K562 (cell line): Measurements from ENCODE around the gene POU2F3. TPM values are rescaled to one million over a fixed set of nuclear protein-coding genes. Genes with fewer than 3 reads are reported as not detected.

ENCODE experiments used
- ATAC-seq: fragments of 200-7000 bp; cut with Tn5 transposase; 3 replicates; pipeline ENCODE4 v1.9.1; 2020; ENCODE audit warnings: moderate library complexity
- BruUV-seq: library from RNA; stranded (reverse); fragments of 400-500 nt; replicated peaks from 2 replicates; lab custom pipeline; 2021; lab: Mats Ljungman, UMichigan
- CTCF ChIA-PET: fragments of 300-600 bp; formaldehyde crosslinking; extraction: SDS; loops from one replicate; lab custom pipeline; 2021; ENCODE audit warnings: low intra/inter-chr PET ratio; lab: Yijun Ruan, JAX
- POLR2A ChIA-PET: fragments of 300-600, 350-650 bp; sonication (Branson Sonifier 250); formaldehyde crosslinking; extraction: SDS; loops from one replicate; lab custom pipeline; 2021; ENCODE audit warnings: antibody characterized with exemption, inconsistent platforms; lab: Yijun Ruan, JAX
- DNase-seq, 4 experiments: peaks; one replicate each; pipeline versions ENCODE4 v3.0.0 to v3.0.0-alpha.2; 2011 to 2018; ENCODE audit warnings: low spot score in 3 of 4, mixed read lengths in 3 of 4; ENCODE audit errors: extremely low read depth in 1 of 4
- FAIRE-seq: peaks from 2 replicates; lab custom pipeline; 2011; peaks lifted over from hg19 to GRCh38; lab: Jason Lieb, UNC
- H2AFZ ChIP-seq: 2 replicates; pipeline ENCODE4 v1.6.0; 2011; ENCODE audit warnings: low read depth, low read length, control low read depth, inconsistent platforms
- H3K27ac ChIP-seq: fragments of 200-600 bp; 3 replicates; pipeline ENCODE4 v1.8.0; 2011; ENCODE audit warnings: low read depth, mild to moderate bottlenecking, control low read depth, inconsistent platforms, low read length, moderate library complexity, mixed read lengths; ENCODE audit errors: extremely low read depth
- H3K27me3 ChIP-seq, 2 experiments: fragments of 300-600 bp in 1 of 2; 2 replicates in 1 of 2; 3 replicates in 1 of 2; pipeline versions ENCODE4 v1.6.0 to v1.8.0; 2011; ENCODE audit warnings: inconsistent platforms in 2 of 2, low read length in 2 of 2, mild to moderate bottlenecking in 1 of 2, mixed read lengths in 1 of 2, moderate library complexity in 1 of 2; ENCODE audit not compliant: control insufficient read depth in 2 of 2, insufficient read depth in 2 of 2
- H3K36me3 ChIP-seq: fragments of 300-600 bp; 3 replicates; pipeline ENCODE4 v1.8.0; 2011; ENCODE audit warnings: mild to moderate bottlenecking, low read length, inconsistent platforms; ENCODE audit not compliant: control insufficient read depth, insufficient read depth
- H3K4me1 ChIP-seq, 2 experiments: fragments of 200-600 bp in 1 of 2; replicated peaks in 1 of 2; 2 replicates in 1 of 2; 3 replicates in 1 of 2; pipeline versions ENCODE4 v1.5.1 to v1.8.0; 2011; ENCODE audit warnings: inconsistent platforms in 2 of 2, low read length in 2 of 2, mild to moderate bottlenecking in 1 of 2, mixed read lengths in 1 of 2, moderate library complexity in 1 of 2; ENCODE audit not compliant: control insufficient read depth in 2 of 2, insufficient read depth in 2 of 2
- H3K4me2 ChIP-seq: 2 replicates; pipeline ENCODE4 v1.6.1; 2011; ENCODE audit warnings: low read length, control low read depth, inconsistent platforms, mixed read lengths; ENCODE audit not compliant: insufficient read depth
- H3K4me3 ChIP-seq: fragments of 200-600 bp; sonication (generic), shearing (Covaris generic); 2 replicates; pipeline ENCODE4 v1.5.1; 2016; ENCODE audit warnings: control low read depth, inconsistent platforms
- H3K79me2 ChIP-seq: fragments of 200-600 bp; 3 replicates; pipeline ENCODE4 v1.8.0; 2011; ENCODE audit warnings: low read length, inconsistent platforms; ENCODE audit not compliant: control insufficient read depth, insufficient read depth
- H3K9ac ChIP-seq, 2 experiments: 2 replicates each; pipeline versions ENCODE4 v1.6.0 to v1.6.1; 2011; ENCODE audit warnings: low read depth in 2 of 2, low read length in 2 of 2, control low read depth in 1 of 2, inconsistent platforms in 1 of 2, mild to moderate bottlenecking in 1 of 2, mixed read lengths in 1 of 2; ENCODE audit not compliant: insufficient read depth in 1 of 2
- H3K9me1 ChIP-seq: one replicate; pipeline ENCODE4 v1.6.0; 2011; ENCODE audit warnings: inconsistent platforms, mild to moderate bottlenecking, low read length, moderate library complexity; ENCODE audit not compliant: control insufficient read depth, insufficient read depth
- H3K9me3 ChIP-seq: replicated peaks from 2 replicates; pipeline ENCODE4 v1.5.1; 2011; ENCODE audit warnings: low read depth, low read length, inconsistent platforms; ENCODE audit not compliant: control insufficient read depth, insufficient read depth
- H4K20me1 ChIP-seq: replicated peaks from 2 replicates; pipeline ENCODE4 v1.6.1; 2011; ENCODE audit warnings: low read length, inconsistent platforms, mixed read lengths; ENCODE audit not compliant: control insufficient read depth, insufficient read depth
- WGBS: fragments of 100-300 bp; shearing (Covaris generic); methylation state at CpG from one replicate; pipeline ENCODE4 v1.1.6; 2016; ENCODE audit warnings: low coverage, mixed read lengths; ENCODE audit not compliant: insufficient coverage; ENCODE audit errors: missing lambda C conversion rate; 5-methylcytosine and 5-hydroxymethylcytosine counted together
- in situ Hi-C: fragments of 300-500 bp; cut with MboI; formaldehyde crosslinking; loops from 4 replicates; pipeline ENCODE4 v1.15.0; 2018; ENCODE audit warnings: inconsistent platforms, mixed read lengths
- intact Hi-C: fragments of 100-400 bp; cut with micrococcal nuclease; formaldehyde crosslinking; loops from 2 replicates; pipeline ENCODE4 v1.14.2; 2022
- polyA plus RNA-seq, 8 experiments: library from polyadenylated mRNA; depleted of rRNA in 4 of 8; stranded (reverse) in 5 of 8; unstranded in 3 of 8; fragments of >200 nt; fragmentation: Nextera tagmentation in 2 of 8; fragmentation: Illumina TruSeq in 1 of 8; extraction: Ambion mirVana in 2 of 8; extraction: Trizol in 1 of 8; gene quantifications; 2 replicates each; pipeline versions ENCODE4 v1.2.1 to v1.2.3, GENCODE V29; 2011 to 2014; ENCODE audit warnings: inconsistent platforms in 1 of 8, missing spikeins in 1 of 8
- total RNA-seq, 7 experiments: library from RNA; depleted of rRNA in 6 of 7; stranded (reverse); fragments of >200 nt in 6 of 7; fragmentation: Illumina TruSeq in 2 of 7; extraction: Trizol in 2 of 7; gene quantifications; 2 replicates each; pipeline versions ENCODE4 v1.2.1 to v1.2.3, GENCODE V29; 2011 to 2021; ENCODE audit warnings: low replicate concordance in 1 of 7
- TF ChIP-seq, protein P1 (sequence below), 3 experiments: IDR thresholded peaks in 2 of 3; conservative IDR thresholded peaks in 1 of 3; 2 replicates each; pipeline ENCODE4 v1.5.1; 2011 to 2012; ENCODE audit warnings: low read length in 3 of 3, mild to moderate bottlenecking in 3 of 3, control low read depth in 2 of 3, improper control_type of control experiment in 1 of 3, inconsistent platforms in 1 of 3, low read depth in 1 of 3, mixed read lengths in 1 of 3, moderate library complexity in 1 of 3; ENCODE audit not compliant: insufficient read depth in 2 of 3
- TF ChIP-seq, protein P2 (sequence below): fragments of 250-450 bp; sonication (Bioruptor Pico); IDR thresholded peaks from 2 replicates; pipeline ENCODE4 v1.5.0; 2020; ENCODE audit warnings: mild to moderate bottlenecking, borderline replicate concordance
- TF ChIP-seq, protein P3 (sequence below): fragments of 250-450 bp; sonication (Bioruptor Pico); IDR thresholded peaks from 2 replicates; pipeline ENCODE4 v1.5.1; 2021; ENCODE audit warnings: mild to moderate bottlenecking

POU2F3 gene
- total and polyA plus RNA-seq, 9 of the 15 experiments (the other 6 are each of a cell fraction or from before 2014, with no cell fraction given), result not detected

- peaks cover 45 to 77% of the 10 kb centered on the region in 2 experiments; a peak in 4 of 5 replicates for H3K27me3 ChIP-seq
- BruUV-seq, result no TSS peak
- peaks cover 0 to 3% of the 10 kb centered on the region in 2 experiments; a peak in 1 of 5 replicates for H3K4me1 ChIP-seq
- POLR2A ChIA-PET, result interaction anchor here (0.6 to 1.2 kb wide), 2 partner anchors 10 to 72 kb away, joined by 3 to 5 read pairs; no protein-coding TSS in a partner anchor
- FAIRE-seq, result no peak
- H2AFZ ChIP-seq, result no peak overlapping the region
- ATAC-seq, result peak; percentile 59; the same call in 1 of the 3 replicates
- H3K27ac ChIP-seq, result no peak overlapping the region
- TF ChIP-seq, protein P1, sequence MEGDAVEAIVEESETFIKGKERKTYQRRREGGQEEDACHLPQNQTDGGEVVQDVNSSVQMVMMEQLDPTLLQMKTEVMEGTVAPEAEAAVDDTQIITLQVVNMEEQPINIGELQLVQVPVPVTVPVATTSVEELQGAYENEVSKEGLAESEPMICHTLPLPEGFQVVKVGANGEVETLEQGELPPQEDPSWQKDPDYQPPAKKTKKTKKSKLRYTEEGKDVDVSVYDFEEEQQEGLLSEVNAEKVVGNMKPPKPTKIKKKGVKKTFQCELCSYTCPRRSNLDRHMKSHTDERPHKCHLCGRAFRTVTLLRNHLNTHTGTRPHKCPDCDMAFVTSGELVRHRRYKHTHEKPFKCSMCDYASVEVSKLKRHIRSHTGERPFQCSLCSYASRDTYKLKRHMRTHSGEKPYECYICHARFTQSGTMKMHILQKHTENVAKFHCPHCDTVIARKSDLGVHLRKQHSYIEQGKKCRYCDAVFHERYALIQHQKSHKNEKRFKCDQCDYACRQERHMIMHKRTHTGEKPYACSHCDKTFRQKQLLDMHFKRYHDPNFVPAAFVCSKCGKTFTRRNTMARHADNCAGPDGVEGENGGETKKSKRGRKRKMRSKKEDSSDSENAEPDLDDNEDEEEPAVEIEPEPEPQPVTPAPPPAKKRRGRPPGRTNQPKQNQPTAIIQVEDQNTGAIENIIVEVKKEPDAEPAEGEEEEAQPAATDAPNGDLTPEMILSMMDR (IDR thresholded peaks at IDR 0.05 in 2 of 3, conservative IDR thresholded peaks at IDR 0.05 in 1 of 3; ENCODE audit: insufficient read depth in 2 of 3, low read depth in 1 of 3, low read length in 3 of 3), result peak in 1 of 3 experiments; percentile 33; a peak in 1 of 6 replicates
- TF ChIP-seq, protein P2, sequence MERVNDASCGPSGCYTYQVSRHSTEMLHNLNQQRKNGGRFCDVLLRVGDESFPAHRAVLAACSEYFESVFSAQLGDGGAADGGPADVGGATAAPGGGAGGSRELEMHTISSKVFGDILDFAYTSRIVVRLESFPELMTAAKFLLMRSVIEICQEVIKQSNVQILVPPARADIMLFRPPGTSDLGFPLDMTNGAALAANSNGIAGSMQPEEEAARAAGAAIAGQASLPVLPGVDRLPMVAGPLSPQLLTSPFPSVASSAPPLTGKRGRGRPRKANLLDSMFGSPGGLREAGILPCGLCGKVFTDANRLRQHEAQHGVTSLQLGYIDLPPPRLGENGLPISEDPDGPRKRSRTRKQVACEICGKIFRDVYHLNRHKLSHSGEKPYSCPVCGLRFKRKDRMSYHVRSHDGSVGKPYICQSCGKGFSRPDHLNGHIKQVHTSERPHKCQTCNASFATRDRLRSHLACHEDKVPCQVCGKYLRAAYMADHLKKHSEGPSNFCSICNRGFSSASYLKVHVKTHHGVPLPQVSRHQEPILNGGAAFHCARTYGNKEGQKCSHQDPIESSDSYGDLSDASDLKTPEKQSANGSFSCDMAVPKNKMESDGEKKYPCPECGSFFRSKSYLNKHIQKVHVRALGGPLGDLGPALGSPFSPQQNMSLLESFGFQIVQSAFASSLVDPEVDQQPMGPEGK (CRISPR knock-in tag), result no peak
- TF ChIP-seq, protein P3, sequence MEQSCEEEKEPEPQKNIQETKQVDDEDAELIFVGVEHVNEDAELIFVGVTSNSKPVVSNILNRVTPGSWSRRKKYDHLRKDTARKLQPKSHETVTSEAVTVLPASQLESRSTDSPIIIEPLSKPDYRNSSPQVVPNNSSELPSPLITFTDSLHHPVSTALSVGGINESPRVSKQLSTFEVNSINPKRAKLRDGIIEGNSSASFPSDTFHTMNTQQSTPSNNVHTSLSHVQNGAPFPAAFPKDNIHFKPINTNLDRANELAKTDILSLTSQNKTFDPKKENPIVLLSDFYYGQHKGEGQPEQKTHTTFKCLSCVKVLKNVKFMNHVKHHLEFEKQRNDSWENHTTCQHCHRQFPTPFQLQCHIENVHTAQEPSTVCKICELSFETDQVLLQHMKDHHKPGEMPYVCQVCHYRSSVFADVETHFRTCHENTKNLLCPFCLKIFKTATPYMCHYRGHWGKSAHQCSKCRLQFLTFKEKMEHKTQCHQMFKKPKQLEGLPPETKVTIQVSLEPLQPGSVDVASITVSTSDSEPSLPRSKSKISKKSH (CRISPR knock-in tag), result no peak
- no peak overlapping the region for H3K4me3 ChIP-seq
- H3K9me1 ChIP-seq, result no peaks in the 10 kb centered on the region
- no peaks in the 10 kb centered on the region for H3K79me2 ChIP-seq
- WGBS, result 0% methylated on average over 3 of the region's 3 CpGs
- in situ Hi-C loops, result no loop called here
- CTCF ChIA-PET, result no interaction called here
- H3K36me3 ChIP-seq, result no peaks in the 10 kb centered on the region
- DNase-seq, result no peak
- intact Hi-C loops, result no loop called here
- peak overlapping the region in 1 of 2 experiments; percentile 28; a peak in 1 of 4 replicates for H3K9ac ChIP-seq
- H3K4me2 ChIP-seq, result no peak overlapping the region
- H4K20me1 ChIP-seq, result no peaks in the 10 kb centered on the region; the same call in 1 of the 2 replicates
- H3K9me3 ChIP-seq, result no peaks in the 10 kb centered on the region
Measured at GRCh38 chr11:120258661-120259060, 18.7 kb downstream of the POU2F3 start.
